Hematopoietic multipotent progenitor cell (in vitro differentiated cells): ENCODE results near the gene ANO4. TPM values are rescaled to one million over a fixed set of nuclear protein-coding genes. Genes with fewer than 3 reads are reported as not detected.

Source experiments
- DNase-seq, 3 donors: peaks; one replicate each; pipeline ENCODE4 v3.0.0-alpha.2; 2011 to 2015; ENCODE audit warnings: low read depth in 2 of 3, low spot score in 2 of 3
- total RNA-seq: library from RNA; depleted of rRNA; stranded (reverse); fragments of >200 nt; gene quantifications from one replicate; pipeline ENCODE4 v1.2.3, GENCODE V29; 2012

ANO4 gene
- total RNA-seq, result not detected

DNA sequence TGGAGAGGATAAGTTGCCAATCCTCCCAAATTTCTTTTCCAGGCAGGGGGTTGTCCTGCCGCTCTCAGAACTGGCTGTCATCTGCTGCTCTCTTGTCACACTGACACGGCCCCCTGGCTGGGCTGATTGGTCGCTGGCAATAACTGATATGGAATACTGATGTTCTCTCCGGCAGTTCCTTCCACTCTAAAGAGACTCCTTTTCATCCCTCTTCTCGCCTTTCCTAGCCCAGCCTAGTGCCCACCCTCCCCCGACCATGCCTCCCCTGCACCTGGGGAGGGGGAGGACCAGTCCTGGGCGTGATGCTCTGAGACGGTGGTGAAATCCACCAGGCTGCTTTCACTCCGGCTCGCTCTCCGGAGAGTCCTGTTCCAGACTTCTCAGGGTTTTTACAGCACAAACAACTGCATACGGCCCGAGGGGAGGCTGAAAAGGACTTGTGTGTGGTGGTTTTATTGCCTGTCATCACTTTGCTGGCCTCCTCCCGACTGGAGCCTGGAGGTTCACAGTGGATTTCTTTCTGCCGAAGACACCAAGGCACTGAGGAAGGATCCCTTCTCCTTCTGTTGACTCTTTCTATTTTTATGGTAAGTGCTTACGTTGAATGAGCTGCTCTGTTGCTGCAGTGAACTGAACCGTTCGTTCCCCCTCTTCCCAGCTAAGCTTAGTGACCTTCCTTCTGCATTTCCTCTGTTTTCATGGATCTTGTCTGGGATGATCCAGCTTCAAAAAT is at the start of gene ANO4:
ANO4 (plus strand) TSS at position 336 of the 733 bp plus-strand sequence. CDS start 107,010 bp downstream, outside the sequence.
- DNase-seq, result no peak

DNA sequence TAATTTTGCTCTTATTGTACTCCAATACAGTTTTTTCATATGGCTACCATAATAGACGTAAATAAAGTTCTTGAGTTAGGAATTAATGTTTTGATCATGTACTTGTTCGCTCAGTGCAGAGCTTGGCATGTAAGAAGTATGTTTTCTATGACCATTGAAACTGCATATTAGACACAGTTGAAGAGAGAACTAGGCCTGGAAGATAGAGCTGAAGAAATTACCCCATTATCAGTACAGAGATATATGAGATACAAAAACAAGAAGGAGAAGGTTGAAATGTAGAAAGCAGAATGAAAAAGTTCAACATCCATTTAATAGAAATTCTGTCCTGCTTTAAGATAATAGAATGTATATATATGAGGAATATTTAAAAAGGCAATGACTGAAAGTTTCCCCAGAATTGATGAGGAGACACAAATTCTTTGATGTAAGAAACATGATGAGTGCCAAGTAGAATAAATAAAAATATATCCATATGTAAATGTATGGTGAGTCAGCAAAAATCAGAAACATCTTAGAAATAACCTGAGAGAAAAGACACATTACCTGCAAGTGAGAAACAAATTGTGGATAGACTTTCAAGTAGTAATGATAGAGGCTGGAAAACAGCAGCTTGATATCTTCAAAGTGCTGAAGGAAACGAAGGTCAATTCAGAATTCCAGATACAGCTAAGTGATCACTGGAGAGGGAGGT is 49.1 kb upstream of the ANO4 start:
- no peak for DNase-seq

DNA sequence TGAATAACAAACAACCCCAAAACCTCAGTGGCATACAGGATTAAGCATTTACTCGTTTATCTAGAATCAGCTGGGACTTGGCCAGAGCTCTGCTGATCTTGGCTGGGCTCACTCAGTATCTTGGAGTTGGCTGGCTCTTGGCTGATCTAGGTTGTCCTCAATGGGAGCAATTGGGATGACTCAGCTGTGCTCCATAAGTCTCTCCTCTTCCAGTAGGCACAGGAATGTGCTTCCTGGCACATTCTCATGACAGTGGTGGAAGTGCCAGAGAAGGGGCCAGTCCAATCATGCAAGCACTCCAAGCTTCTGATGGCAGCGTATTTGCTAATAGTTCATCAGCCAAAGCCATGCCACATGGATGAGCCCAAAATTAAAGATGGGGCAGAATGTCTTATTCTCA is 41.7 kb upstream of the ANO4 start:
- DNase-seq, result no peak

DNA sequence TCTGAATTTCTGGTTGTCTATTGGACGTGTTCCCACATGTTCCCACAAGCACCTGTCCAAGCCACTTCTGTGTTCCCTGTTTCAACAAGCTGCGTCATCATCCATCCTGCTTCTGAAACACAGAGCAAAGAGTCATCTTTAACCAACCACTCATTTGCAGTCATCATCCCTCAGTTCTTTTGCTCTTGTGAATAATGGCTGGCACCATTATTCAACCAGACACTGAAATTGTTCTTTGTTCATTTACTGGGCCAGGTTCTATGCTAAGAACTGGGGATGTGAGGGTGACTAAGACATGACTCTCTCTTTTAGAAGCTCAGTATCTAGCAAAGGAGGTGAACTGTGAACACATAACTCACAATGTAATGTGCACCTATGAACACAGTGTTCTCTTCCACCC is 40.7 kb upstream of the ANO4 start:
- DNase-seq, result no peak

DNA sequence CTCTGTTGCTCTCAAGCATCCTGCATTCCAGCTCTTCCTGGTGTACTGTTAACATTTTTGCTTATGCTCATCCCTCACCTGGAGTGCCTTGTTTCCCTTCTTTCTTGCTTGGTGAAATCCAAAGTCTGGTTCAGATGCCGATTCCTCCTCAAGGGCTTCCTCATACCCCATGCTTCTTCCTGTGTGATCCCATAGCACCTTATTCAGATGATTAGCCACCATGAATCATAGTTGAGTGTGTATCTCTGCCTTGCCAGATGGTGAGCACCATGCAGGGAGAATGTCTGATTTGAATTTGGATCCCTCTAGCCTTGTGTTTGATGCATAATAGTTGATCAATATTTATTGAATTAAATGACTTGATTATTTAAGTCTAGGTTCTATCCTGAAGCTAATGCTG is 39.4 kb upstream of the ANO4 start:
- no peak for DNase-seq

DNA sequence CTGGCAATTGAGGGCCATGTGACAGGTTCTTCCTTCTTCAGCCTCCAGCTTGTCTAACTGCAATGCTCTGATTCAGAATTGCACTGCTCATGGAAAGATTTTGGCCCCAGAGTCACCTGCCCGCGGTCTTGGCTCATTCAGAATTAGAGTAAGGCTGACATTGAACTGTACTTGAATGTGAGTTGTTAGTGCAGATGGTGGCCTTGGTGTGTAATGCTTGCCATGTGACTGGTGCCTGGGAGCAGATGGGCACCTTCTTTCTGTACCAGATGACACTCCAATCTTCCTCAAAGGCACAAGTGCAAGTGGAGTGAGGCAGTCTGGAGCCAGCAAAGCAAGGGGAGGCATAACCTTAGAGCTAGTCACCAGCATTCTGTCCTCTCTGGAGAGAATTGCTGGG is 36.5 kb upstream of the ANO4 start:
- DNase-seq, result no peak

DNA sequence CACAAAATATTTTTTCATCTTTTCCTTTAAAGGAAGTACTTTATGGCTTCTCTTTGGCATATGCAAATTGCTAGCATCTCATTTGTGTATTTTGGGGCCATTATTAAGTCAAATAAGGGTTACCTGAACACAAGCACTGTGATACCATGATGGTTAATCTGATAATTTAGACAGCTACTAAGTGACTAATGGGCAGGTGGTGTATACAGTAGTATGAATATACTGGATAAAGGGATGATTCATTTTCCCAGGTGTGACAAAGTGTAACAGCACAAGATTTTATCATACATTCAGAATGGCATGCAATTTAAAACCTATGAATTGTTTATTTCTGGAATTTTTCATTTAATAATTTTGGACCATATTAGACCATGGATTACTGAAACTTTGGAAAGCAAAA is 27.2 kb upstream of the ANO4 start:
- no peak for DNase-seq

DNA sequence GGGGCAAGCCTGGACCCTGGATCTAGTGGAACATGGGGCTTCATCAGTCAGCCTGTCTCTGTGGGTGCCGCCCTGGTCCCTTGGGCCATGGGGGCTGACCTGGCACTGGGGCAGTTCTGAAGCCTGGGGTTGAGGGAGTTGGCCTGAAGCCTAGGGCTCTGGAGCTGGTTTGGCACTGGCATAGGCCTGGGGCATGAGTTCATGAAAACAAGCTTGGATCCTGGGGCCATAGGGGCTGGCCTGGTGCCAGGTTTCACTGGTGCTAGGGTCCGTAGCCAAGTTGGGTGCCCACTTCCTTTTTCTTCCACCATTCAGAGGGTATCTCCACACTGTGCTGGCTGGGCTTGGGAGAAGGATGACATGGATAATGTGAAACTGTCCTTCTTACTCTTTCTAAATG is 26.6 kb upstream of the ANO4 start:
- DNase-seq, result no peak

DNA sequence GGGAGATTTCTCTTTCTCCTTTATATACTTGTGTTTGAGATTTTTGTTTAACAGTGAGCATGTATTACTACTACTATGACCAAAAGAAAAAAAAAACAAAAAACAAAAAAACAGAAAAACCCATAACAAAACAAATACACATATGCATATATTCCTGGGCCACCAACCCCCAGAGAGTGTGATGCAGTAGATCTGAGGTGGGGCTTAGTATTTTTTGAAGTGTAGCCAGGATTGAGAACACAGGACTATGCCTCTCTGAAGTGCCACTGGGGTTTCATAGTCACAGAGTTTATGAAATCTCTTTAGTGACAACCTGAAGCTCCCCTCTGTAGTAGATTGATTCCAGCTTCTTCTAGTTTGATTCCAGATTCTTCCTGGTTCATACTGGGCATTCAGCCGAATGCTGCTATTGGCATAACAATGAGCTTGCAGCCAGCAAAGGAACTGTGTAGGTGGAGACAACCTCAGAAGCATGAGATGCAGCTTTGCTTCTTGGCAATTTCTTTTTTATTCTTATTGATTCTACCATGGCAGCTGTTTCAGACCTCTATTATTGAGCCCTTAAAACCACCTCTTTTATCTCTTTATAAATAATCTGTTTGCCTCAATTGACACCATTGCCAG is 15.5 kb upstream of the ANO4 start:
- no peak for DNase-seq

DNA sequence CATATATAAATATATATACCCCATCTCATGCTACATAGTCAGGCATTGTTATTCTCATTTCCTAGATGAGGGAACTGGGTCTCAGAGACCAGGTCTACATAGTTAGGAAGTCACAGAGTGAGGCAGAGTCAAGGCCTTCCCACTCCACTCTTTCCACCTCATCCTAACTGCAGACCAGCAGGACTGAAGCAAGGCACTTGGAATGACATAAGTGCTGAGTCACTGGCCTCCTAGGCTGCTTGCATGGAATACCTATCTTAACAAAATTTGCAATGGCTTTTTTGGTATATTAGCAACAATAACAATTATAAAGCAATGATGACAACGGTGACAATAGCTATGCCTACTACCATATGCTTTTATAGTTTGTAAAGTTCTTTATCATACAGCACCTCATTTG is 5.4 kb upstream of the ANO4 start:
- no peak for DNase-seq

DNA sequence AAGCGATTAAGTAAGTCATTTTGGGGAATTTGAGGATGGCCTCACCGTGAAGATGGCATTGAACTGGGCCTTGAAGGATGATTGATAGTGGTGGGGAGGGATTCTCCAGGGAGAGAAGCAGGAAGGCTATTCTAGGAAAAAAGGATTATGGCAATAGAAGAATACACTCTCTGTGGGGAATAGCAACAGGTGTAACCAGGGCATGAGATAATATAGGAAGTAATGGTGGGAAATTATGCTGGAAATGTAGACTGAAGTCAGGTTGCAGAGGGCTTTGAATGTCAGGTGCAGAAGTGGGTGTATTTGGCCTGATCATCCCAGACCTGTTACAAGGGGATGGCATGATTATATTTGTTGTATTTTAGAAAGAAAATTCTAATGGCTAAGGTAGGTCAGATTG is 4.6 kb upstream of the ANO4 start:
- DNase-seq, result no peak

DNA sequence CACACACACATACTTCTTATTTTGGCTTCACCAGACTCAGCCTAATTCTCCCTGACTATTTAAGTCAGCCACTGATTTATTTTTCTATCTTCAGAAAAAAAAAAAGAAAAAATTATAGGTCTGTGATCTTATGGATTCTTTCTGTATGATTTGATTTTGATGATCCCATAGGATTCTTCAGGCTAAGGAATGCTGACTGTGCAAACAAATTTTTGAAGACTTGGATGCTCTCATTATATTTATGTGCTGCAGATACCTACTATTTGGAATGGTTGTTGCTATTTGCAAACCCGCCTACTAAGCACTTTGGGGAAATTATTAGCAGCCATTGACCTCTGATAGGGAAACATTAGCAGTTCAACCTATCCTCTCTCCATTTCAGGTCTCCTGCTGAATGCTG is 4.0 kb upstream of the ANO4 start:
- no peak for DNase-seq

DNA sequence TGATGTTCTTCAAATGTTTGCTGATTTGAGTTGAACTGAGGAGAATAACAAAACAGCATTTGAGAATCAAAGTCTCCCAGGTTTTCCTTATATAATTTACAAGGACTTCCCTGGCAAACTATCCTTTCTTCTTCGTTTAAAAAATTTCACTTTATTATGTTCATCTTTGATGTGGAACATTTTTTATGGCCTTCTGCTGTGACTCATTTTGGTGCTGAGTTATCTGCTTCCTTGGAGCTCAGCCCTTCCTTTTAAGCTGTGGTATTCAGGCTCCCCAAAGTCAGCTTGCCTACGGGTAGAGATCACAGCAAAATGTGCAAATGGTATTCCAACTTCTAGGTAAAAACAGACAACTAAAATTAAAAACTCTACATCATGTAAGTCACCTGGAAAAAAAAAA is 1.4 kb upstream of the ANO4 start:
- no peak for DNase-seq

DNA sequence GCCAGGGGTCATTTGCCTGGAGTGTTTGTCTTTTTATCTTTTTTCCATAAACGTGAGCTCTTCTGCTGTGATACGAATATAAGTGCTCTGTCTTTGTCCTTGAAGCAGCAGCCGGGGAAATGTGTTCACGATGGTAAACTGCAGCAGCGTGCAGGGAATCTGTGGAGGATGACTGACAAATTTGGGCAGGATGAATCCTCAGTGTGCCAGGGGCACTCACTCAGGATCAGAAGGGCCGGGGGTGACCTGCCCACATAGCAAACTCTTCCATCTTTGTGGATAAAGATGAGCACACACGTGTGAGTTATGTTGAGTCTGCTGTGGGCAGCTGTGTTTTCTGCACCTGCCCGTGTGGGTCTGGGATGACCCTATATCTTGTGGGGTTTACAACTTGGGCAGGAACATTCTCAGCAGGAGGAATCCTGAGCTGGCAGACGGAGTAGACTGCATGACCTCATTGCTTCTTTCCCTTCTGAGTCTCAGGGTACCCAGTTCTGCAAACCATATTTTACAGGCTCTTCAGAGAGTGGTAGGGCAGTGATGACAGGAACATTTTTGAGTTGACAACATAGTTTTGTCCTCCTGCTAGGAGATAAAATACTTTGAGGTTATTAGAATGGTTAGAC is 711 bp downstream of the ANO4 start:
- DNase-seq, result no peak

DNA sequence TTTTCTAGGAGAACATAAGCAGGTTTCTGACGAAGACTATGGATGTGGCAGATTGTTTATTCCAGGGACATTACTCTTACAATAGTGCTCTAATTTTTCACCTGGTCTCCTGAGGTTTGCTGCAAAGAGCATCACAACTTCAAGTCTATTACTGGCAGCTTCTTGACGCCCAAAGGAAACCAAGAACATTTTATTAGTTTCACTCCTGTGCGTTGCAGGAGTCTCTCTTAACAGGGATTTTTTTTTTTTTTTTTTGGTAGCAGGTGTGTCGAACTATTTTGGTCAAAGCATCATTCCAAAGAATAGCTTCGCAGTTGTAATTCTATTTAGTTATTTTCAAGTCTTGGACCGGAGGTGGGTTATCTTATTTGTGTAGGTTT is 1.2 kb downstream of the ANO4 start:
- no peak for DNase-seq

DNA sequence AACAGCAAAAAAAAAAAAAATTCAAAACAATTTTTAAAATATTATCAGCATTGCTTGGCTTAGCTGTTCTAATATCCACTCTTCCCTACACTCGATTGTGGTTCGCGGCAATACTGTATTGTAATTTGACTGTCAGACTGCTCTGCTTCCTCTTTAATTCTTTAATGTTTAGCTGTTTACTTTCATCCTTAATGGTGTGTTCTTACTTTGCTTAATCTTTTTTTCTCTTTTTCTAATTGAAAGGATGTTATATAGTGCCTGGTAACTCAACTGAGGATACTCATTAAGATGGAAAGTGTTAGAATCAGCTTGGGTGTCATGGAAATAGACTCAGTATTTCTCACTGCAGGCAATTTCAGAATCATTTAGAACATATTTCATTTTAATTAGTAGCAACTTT is 2.0 kb downstream of the ANO4 start:
- no peak for DNase-seq

DNA sequence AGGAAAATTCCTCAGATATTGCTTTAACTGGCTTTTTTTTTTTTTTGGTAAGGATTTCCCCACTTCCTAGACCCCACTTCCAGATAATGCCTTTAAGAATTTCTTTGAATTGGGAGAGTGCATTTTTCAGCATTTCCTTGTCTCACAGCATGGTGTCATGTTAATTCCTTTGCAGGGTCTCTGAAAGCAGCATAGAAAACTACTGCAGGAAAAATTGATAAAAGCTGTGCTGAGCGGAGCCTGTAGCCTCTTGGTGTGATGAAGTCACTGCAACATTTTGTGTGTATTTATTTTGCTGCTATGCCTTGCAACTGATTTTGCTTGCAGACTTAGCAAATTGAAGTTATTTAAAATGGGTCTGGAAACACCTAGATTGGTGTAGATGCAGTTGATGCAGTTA is 2.7 kb downstream of the ANO4 start:
- no peak for DNase-seq

DNA sequence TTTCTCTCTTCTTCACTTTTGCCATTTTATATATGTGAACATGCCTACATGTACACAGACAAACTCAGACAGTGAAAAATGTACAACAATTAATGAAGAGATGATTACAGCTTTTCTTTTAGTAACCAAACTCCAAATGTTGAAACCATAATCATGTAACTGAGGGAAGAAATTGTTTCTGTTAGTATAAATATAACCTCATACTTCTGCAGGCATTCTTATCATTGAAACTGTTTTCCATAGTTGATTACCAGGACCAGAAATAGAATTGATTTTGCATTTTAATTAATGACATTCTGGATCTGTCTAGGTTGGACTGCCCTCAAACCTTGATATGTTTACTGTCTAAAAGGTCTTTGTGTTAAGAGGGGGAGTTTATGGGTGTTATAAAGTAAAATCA is 3.2 kb downstream of the ANO4 start:
- no peak for DNase-seq

DNA sequence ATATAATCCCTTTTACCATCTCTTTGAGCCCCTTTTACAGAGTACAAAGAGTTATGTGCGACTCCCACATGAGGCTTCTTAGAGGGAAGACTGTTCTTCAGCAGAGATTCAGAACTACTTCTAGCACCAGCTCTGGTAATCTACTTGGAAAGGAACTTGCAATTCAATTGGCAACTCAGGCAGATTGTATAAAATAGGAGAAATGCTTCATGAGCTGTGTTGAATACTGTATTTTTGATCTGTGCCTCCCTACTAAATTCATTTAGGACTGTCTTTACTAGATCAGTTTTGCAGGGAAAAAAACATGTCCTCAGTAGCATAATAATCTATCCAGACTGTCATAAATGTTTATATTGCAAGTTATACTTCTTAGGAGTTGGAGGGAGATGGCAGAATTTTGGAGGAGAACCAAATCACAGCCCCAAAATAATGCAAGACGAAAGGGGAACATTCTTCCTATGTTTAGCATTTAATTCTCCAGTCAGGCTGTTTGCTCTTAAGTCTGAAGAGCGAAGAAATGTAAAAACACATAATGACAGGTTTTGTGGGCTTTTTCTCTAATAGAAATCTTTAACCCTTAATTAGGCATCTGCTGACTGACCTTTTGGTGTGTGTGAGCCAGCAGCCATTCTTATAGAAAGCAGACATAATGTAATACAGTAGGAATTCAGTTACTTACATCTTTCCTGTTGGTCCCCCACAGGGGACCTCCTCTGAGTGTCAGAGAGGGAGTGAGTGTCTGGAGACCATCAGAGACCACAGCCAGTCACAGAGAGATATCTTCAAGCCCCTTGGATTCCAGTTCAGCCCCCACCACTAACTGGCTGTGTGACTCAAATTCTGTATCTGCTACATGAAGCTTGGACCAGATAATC is 3.9 kb downstream of the ANO4 start:
- DNase-seq, result no peak

DNA sequence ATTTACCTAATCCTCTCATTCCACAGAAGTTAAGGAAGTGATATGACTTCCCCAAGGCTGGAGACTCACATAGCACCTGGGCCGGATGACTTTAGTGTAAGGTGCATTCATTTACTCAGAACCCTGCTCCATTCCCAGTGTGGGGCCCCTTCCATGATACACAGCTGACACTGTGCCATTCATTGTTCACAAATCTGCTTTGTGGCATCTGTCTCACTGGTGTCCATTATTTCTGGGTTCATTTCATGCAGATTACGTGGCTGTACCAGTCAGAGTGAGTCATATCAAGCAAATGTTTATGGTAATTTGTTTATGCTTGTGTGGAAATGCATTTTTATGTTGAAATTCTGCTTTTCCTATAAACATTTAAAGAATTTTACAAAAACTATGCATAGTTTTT is 5.2 kb downstream of the ANO4 start:
- DNase-seq, result no peak

DNA sequence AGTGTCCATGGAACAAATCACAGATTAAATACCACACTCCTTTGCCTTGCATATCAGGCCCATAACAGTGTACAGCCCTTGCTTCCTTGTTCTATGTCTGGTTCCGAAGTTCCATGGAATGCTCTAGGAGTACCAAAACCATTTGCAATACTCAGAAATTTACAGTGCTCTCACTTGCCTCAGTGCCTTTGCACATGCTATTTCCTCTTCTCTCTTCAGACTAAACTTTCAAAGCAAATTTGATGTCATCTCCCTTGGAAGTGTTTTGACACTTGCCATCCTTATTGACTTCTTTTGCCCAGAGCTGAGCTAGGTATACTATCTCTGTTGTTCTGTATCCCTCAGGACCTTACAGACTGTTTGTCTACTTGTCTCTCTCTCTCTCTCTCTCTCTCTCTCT is 6.1 kb downstream of the ANO4 start:
- no peak for DNase-seq
